NCI-H2107 (cell line): ENCODE data around the gene DGKZ.

Experiments used
- DNase-seq: peaks from one replicate; lab custom pipeline; 2025; lab: John Stamatoyannopoulos, UW

Gene DGKZ

DNA sequence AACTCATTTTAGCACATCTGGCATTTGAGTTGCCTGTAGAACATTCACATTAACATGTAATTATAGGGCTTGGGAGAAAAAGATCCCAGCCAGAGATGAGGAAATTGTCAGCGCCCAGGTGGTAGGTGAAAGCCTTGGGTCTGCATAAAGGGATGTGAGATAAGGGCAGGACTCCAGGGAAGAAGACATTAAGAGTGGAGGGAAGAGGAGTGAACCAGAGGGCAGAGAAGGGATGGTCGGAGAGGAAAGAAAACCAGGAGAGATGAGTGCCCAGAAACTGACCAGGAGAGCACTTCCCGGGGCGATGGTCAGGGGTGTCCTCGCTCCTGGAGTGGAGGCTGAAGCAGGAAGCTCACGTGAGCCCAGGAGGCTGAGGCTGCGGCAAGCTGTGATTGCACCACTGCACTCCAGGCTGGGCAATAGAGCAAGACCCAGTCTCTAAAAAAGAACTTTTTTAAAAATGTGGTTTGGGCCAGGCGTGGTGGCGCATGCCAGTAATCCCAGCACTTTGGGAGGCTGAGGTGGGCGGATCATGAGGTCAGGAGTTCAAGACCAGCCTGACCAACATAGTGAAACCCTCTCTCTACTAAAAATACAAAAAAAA lies 20.3 kb upstream of the DGKZ start:
- no peak for DNase-seq

DNA sequence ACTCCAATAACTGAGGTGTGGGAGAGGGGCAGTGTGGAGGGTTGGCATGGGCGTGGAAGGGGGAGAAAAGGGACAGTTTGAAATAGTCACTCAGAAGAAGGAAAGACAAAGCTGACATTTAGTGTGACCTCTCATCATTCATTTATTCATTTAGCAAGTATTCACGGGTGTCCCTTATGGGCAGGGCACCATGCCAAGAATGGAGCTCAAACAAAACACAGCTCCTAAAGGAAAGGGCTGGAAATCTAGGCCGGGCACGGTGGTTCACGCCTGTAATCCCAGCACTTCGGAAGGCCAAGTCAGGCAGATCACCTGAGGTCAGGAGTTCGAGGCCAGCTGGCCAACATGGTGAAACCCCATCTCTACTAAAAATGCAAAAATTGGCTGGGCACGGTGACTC lies 19.4 kb upstream of the DGKZ start:
- DNase-seq = no peak

DNA sequence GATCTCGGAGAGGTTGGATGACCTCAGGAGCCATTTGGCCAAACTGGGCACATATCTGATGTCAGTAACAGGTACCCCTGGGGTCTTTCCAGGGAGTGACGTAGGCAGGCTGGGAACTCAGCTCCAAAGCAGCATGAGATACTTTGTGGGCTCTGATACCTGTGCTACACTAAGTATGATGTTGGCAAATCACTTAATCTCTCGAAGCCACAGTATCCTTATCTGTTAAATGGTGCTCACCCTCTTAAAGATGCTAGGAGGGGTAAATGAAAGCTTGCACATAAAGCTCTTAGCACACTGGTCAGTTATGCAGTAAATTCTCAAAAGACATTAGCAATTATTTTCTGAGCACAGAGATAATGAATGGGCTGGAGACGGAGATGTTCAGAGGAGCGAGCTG lies 17.1 kb upstream of the DGKZ start:
- DNase-seq = no peak

DNA sequence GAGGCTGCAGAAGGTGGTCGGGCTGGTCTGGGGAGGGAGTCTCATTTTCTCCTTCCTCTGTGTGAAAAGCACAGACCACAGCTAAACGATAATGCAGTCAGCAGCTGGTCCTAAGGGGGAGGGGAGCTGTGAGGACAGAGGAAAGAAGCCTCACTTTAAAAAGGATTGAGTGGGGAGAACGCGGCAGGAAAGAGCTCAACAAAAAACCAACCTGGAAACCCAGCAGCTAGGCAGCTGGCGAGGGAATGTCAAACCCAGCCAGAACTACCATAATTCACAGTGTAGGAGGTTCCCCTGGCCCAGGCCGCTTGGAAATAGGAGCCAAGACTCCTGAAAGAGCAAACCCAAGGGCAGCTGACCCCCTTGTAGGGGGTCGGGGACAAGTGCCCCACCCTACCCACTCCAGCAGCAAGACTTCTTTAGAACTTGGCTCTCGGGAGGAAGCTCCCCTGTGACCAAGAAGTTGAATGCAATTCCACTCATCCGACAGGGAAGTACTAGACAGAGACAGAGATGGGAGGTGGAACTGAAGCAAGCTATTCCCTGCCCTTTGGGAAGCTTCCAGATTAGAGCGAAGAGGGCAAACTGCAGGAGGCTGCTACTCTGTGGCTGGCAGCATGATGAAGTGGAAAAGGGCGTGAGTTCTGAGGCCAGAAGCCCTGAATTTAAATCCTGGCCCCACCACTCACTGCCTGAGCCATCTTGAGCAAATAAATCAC lies 16.5 kb upstream of the DGKZ start:
- no peak for DNase-seq

DNA sequence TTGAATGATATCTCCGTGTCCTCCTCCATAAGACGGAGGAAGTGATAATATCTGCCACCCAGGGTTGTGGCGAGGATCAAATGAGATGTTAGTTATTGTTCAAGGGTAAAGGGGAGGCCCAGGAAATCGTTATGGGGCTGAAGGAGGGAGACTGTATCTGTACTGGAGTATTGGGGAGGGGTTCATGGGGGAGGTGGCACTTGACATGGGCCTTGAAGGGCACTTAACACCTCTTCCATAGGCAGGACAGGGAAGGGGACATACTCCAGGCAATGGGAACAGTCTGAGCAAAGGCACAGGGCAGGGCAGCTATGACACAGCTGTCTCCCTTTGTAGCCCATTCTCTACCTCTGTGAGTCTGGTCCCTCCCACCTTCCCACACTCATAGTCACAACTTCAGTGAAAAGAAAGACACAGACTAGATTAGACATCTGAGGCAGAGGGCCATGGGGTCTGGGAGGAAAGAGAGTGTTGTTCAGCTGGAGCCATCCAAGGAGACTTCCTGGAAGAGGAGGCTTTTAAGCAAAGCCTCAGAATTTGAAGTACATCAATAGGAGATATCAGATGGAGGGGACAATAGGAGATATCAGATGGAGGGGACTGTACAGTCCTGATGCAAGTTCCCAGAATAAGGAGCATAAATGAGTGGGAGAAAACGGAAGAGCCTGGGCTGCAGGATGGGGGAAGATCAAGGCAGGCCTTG lies 15.8 kb upstream of the DGKZ start:
- no peak for DNase-seq

DNA sequence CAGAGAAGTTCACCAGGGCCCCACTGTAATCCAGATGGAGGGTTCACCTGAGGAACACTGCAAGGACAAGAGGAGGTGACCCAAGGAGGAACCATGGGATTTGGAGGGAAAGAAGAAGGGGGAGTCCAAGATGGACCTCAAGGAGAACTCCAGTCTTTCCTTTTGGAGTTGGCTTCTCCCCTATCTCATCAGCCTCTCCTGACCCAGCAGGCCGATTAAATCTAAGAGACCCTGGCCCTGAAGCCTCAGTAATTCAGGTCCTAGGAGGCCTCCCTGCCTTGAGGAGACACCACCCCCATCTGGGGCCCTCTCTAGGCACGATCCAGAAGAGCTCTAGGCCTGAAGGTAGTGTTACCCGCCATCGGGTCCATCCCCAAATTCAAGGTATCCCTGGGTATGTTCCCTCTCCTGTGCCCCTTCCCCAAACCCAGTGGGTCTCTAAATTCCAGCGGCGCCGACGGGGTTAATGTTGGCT lies 15.1 kb upstream of the DGKZ start:
- DNase-seq = no peak

DNA sequence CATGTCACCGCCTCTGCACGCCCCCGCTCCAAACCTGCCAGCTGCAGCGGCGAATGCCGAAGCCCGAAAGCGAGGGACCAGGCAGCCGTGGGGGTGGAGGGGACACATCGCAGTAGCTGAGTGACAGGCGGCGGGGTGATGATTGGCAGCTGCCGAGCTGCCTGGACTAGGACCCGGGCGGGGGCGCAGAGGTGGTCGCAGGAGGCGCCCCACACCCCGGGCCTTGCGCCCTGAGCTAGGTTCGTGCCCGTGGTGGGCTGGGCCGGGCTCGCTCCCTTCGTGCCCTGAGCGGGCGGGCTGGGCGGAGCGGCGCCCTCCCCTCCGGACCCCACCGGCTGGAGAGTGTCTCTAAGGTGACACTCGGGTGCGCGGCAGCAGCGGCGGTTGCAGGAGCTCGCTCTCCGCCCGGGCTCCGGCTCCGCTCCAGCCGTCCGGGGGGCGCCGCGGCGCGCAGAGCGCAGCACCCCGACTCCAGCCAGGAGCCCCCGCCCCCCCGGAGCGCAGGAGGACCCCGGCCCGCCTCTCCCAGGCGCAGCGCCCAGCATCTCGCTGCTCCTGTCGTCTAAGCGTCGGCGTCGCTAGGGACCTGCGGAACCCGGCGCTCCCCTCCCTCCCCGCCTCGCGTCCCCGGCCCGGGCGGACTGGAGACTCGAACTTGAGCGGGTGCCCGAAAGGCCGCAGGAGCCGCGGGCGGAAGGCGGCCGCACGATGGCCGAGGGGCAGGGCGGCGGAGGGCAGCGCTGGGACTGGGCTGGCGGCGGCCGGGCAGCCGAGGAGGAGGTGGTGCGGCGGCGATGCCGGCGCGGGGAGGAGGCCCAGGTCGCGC lies 14.5 kb upstream of the DGKZ start:
- DNase-seq = no peak

DNA sequence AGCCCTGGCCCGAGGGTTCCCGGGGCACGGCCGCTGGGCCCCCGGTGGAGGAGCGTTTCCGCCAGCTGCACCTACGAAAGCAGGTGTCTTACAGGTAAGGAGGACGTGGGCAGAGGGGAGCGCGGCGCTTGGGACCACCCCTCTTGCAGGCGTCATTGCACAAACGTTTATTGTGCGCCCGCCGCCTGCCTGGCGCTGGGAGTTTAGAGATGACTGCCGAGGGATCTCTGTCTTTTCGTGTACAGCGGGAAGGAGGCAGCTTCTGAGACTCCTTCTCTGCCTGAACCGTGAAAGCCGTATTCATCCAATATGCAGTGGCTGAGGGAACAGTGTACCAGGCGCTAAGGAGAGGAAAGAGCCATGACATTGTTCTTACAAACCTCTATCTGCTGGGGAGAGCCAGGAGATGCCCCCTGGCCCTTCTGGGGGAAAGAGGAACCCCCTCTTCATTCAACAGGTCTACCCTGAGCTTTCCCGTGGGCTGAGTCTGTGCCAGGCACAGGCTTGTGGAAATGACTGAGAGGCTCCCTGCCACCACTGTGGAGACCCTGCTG lies 13.8 kb upstream of the DGKZ start:
- no peak for DNase-seq

DNA sequence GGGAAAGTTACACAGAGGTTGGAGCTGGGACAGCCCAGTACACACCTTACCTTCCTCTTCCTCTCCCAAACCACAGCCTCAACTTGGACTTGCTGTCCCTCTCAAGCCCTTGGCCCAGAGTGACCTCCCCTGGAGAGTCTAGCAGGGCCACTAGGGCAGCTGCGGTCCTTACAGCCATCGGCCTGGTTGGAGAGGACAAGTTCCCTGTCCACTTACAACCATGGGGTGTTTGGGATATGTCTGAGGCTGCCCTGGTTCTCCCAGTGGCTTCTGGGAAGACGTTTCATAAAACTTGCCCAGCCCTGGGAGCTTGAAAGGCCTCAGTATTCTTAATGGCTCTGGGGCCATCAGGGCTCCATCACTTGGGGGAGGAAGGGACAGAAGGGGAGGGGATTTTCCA lies 13.1 kb upstream of the DGKZ start:
- DNase-seq = no peak

DNA sequence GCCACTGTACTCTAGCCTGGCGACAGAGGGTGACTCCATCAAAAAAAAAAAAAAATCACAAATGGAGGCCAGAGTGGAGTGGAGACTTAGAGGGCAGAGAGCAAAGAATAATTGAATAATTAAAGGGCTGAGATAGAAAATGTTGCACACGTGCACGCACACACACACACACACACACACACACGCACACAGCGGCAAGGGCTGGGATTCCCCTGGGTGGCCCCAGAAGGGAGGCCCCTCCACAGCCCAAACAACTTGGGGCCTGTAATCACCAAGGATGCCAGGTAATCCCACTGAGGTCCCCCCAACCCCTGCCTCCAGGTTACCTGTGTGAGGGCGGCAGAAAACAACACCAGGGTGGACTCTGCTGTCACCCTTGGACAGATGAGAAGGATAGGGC lies 12.0 kb upstream of the DGKZ start:
- no peak for DNase-seq

DNA sequence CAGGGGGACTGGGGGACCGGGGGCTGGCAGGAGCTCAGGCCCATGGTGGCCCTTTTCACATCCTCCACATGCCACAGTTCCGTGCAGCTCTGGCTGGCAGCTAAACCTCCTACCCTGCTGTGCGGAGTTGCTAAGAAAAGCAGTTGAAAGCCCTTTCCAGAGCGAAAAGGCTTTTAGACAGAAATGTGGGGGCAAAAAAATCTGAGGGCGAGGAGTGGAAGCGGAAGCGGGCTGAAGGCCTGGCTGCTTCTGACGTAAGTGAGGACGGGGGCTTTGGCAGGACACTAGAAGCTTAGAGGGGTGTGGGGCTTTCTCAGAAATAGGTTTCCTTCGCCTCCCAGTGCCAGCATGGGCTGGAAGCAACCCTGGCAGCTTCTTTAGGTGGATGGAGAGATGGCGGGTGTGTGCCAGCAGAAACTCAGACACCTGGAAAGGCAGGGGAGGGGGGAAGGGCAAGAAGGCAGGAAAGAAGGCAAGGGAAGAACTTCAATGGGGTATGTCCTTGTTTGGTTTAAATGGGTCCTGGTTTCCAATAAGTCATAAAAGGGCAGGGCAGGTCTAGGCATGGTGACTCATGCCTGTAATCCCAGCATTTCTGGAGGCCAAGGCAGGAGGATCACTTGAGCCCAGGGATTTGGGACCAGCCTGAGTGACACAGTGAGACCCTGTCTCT lies 11.2 kb upstream of the DGKZ start:
- DNase-seq = no peak

DNA sequence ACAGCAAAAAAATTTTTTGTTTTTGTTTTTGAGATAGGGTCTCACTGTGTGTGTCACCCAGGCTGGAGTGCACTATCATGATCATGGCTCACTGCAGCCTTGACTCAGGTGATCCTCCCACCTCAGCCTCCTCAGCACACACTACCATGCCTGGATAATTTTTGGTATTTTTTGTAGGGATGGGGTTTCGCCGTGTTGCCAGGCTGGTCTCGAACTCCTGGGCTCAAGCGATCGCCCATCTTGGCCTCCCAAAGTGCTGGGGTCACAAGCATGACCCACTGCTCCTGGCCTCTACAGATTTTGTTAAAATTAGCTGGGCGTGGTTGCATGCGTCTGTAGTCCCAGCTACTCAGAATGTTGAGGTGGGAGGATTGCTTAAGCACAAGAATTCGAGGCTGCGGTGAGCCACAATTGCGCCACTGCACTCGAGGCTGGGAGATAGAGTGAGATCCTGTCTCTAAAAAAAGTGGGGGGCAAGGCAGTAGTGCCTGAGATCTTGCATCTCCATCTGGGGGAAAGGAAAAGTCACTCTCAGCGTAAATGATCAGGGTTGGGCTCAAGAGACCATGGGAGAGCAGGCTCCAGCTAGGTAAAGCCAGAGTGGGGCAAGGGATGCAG lies 10.6 kb upstream of the DGKZ start:
- DNase-seq = no peak

DNA sequence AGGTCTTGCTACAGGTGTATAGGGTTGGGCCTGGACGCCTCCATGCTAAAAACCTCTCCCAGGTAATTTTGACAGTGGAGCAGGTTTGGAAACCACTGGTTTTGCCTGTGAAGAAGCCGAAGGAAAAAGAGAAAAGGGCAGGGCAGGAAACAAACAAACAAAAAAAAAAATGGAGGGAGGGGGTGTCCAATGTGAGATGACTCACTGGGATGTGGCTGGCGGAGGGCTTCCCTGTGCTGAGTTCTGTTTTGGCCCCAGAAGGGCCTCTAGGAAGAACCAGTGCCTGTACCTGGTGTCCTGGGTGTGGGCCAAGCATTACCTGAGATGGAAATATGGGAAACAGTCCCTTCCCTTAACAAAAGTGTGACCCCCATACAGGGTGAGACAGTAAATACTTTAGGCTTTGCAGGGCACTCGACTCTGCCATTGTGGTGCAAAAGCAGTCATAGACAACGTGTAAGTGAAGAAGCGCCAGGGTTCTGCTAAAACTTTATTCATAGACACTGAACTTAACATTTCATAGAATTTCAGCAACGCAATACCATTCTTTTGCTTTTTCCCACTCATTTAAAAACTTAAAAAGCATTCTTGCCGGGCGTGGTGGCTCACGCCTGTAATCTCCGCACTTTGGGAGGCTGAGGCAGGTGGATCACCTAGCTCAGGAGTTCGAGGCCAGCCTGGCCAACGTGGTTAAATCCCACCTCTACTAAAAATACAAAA lies 9.5 kb upstream of the DGKZ start:
- no peak for DNase-seq

DNA sequence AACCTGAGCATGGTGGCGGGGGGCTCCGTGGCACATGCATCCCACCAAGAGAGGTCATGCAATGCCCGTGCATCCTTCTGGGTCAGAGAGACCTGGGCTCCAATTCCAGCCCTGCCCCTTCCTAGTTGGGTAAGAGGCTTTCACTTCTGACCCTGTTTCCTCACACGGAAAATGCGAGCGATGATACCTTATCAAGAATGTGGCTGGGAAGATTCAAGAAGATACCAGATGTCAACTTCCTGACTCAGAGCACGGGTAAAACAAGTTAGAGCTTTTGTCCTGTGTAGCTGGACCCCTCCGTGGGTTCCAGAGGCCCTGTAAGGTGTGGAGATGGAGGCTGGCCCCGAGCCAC lies 8.7 kb upstream of the DGKZ start:
- no peak for DNase-seq

DNA sequence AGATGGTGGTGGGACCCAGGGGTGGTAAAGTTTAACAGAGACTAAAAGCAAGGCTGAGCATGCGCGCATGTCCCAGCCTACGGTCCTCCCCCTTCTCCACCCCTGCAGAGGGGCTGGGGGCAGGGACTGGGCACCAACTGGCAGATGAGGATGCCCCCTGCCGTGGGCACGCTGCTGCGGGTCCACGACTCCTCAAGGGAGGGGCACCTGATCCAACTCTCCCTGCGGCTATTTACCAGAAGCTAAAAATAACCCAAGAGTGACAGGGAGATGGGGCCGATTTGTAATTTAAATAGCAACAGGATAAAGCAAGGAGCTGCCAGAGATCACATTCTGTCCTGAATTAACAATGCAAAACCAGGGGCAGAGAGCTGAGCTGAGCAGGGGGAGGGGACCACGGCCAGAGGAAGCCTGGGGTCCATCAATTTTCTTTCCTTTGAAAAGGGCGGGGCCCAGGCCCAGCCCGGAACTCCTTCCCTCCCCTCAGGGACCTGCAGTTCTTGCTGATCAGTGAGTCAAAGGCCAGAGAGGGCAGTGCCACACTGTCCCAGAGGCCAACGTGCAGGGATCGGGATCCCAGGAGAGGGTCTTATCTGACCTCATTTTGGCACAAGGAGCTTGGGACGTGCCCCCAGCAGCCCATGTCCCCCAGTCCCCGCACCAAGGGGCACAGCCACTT lies 8.1 kb upstream of the DGKZ start:
- DNase-seq = no peak

DNA sequence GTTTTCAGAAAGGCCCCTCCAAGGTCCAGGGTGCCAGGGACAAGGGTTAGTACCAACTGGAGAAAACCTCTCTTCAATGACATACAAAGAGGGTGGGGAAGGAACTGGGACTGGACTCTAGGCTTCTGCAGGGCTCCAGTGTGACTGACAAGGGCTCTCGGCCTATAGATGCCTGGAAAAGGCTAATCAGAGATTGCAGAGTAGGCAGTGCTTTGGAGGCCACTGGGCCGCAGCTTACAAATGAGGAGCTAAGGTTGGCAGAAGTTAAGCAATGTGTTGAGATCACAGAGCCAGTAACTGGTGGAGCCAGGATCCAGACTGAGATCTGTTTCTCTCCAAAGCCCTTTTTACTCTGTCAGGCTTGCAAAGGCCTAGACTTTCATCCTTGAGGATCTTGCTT lies 7.4 kb upstream of the DGKZ start:
- DNase-seq = no peak

DNA sequence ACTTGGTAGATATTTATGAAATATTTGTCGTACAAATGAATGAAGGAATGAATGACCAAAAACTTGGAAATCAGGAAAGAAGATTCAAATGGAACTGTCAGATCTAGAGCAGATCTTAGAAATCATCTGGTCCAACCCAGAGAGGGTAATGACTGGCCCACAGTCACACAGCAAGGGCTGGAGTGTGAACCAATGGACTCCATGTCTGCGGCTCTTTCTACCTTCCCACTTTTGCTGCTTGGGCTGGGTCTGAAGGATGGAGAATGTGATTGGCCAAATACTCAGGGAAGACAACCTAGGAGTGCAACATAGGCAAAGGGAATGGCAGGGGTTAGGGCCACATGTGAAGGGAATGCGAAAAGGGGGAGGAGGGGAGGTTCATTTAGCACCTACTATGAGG lies 5.8 kb upstream of the DGKZ start:
- DNase-seq = no peak

DNA sequence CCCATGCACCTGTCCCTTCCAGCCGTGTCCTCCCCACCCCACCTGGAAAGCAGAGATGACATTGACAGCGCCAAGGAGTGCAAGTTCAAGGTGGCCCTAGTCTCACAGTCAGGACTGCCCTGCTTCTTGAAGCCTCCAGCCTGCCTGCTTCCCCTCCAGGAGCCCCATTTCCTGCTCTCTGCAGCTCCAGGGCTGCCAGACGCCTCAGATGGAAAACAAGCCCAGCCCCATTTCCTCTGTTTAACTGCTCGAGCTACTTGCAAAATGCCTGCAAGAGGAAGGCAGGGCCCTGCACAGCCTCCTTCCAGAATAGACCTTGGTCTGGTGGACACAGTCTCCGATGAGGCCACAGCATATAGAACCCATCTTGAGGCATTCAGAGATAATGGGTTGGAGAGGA lies 5.0 kb upstream of the DGKZ start:
- DNase-seq = no peak

DNA sequence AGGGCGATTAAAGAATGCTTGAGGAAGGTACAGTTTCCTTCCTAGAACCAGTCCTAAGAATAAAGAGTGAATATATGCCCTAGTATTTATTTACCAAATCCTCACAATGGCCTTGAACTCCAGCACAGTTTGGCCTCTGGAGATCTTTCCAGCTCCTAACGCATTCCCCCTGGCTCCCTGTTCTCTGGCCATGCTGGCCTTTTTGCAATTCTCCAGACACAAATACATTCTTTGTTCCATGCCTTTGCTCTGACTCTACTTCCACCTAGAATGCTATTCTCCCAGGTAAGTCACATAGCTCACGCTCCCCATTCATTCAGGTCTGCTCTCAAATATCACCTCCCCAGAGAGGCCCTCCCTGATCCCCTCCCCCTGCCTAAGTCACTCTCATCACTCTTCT lies 3.7 kb upstream of the DGKZ start:
- no peak for DNase-seq

DNA sequence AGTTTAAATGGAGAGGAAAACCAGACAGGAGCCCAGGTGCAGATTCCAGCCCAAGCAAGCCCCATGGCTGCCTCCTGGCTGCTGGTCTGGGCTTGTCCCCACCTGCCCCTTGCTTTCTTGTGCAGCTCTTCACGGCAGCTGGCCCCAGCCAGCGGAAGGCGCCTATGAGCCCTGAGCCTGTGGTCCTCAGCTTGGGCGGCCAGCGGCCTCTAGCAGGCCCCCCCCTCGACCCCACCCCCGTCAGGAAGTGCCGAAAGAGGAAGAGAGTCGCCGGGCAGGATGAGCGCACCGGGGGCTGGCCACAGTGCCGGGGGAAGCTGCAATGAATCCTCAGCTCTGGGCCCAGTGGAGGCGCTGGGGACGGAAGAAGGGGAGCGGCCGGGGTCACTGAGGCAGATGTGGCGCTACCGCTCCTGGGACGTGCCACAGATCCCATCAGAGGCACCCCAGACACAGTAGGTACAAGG lies 2.1 kb upstream of the DGKZ start:
- DNase-seq = no peak
